Measurements from ENCODE around the gene SLC2A2.

Gene SLC2A2

DNA sequence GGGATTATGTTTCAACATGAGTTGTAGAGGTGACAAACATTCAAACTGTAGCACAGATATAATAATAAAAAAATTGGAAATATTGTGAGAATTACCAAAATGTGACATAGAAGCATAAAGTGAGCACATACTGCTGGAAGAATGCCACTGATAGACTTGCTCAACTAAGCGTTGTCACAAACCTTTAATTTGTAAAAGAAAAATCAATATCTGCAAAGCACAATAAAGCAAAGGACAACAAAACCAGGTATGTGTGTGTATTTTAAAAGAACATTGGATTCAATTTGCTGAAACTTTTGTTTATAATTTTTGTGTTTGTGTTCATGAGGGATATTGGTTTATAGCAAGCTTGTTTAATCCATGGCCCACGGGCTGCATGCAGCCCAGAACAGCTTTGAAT lies 77.3 kb downstream of the SLC2A2 start:
- Histone ChIP-seq H3K4me3 (ENCODE audit: low read depth, low read length) (no peak overlapping the region), H3K9ac (ENCODE audit: low read depth, low read length) (no peak overlapping the region), H3K9me3 (ENCODE audit: control insufficient read depth, insufficient read depth, low read length) (no peaks in the 10 kb centered on the region), H3K4me1 (ENCODE audit: control insufficient read depth, insufficient read depth, low read length) (no peaks in the 10 kb centered on the region), H3K27me3 (ENCODE audit: control insufficient read depth, insufficient read depth, low read length) (no peaks in the 10 kb centered on the region), H3K36me3 (ENCODE audit: control insufficient read depth, insufficient read depth, low read length) (no peaks in the 10 kb centered on the region)

DNA sequence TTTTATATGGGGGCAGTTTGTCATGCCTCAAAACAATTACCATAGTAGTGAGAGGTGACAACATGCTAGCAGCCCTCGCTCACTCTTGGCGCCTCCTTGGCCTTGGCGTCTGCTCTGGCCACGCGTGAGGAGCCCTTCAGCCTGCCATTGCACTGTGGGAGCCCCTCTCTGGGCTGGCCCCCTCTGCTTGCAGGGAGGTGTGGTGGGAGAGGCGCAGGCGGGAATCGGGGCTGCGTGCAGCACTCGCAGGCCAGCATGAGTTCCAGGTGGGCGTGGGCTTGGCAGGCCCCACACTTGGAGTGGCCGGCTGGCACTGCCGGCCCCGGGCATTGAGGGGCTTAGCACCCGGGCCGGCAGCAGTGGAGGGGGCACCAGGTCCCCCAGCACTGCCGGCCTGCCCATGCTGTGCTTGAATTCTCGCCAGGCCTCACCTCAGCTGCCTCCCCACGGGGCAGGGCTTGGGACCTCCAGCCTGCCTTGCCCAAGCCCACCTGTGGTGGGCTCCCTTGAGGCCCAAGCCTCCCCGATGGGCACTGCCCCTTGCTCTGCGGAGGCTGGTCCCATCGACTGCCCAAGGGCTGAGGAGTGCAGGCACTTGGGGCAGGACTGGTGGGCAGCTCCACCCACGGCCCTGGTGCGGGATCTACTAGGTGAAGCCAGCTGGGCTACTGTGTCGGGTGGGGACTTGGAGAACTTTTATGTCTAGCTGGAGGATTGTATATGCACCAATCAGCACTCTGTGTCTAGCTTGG lies 79.3 kb downstream of the SLC2A2 start:
- Histone ChIP-seq H3K9me3 (ENCODE audit: control insufficient read depth, insufficient read depth, low read length) (no peaks in the 10 kb centered on the region), H3K36me3 (ENCODE audit: control insufficient read depth, insufficient read depth, low read length) (no peaks in the 10 kb centered on the region), H3K4me3 (ENCODE audit: low read depth, low read length) (no peak overlapping the region), H3K4me1 (ENCODE audit: control insufficient read depth, insufficient read depth, low read length) (no peaks in the 10 kb centered on the region), H3K27me3 (ENCODE audit: control insufficient read depth, insufficient read depth, low read length) (no peaks in the 10 kb centered on the region), H3K9ac (ENCODE audit: low read depth, low read length) (no peak overlapping the region)
